Smooth muscle cell (in vitro differentiated cells): ENCODE measurements around the gene HMGCS2. TPM values are rescaled to one million over a fixed set of nuclear protein-coding genes. Genes with fewer than 3 reads are reported as not detected.
"Not testable (repeated sequence)": the region's sequence is repeated elsewhere in the genome, so short reads cannot be mapped to it uniquely, and the experiment has no call there.

ENCODE experiments used
- DNase-seq: peaks from one replicate; lab custom pipeline; 2025; ENCODE audit not compliant: unreplicated experiment; lab: John Stamatoyannopoulos, UW
- H2AFZ ChIP-seq: fragments of 200-600 bp; sonication (generic); 2 replicates; pipeline ENCODE4 v1.6.0; 2016; ENCODE audit warnings: antibody characterized with exemption, low read depth, mild to moderate bottlenecking
- H3F3A ChIP-seq: fragments of 200-600 bp; sonication (generic); 2 replicates; pipeline ENCODE4 v1.6.0; 2017; ENCODE audit warnings: antibody characterized with exemption, low read depth
- H3K27ac ChIP-seq: fragments of 200-600 bp; sonication (generic); 2 replicates; pipeline ENCODE4 v1.5.1; 2016; ENCODE audit warnings: low read depth, mild to moderate bottlenecking
- H3K27me3 ChIP-seq: fragments of 200-600 bp; sonication (generic); 2 replicates; pipeline ENCODE4 v1.6.1; 2016; ENCODE audit warnings: low read depth, mild to moderate bottlenecking
- H3K36me3 ChIP-seq: fragments of 200-600 bp; sonication (generic); 2 replicates; pipeline ENCODE4 v1.5.1; 2016; ENCODE audit warnings: low read depth
- H3K4me1 ChIP-seq: fragments of 200-600 bp; sonication (generic); 2 replicates; pipeline ENCODE4 v1.5.1; 2016; ENCODE audit warnings: low read depth
- H3K4me2 ChIP-seq: fragments of 200-600 bp; sonication (generic); 2 replicates; pipeline ENCODE4 v1.6.0; 2016; ENCODE audit warnings: mild to moderate bottlenecking
- H3K4me3 ChIP-seq: fragments of 200-600 bp; sonication (generic); 2 replicates; pipeline ENCODE4 v1.5.1; 2016; ENCODE audit warnings: mild to moderate bottlenecking
- H3K79me2 ChIP-seq: fragments of 200-600 bp; sonication (generic); 2 replicates; pipeline ENCODE4 v1.6.0; 2016; ENCODE audit warnings: low read depth, mild to moderate bottlenecking
- H3K9ac ChIP-seq: fragments of 200-600 bp; sonication (generic); 2 replicates; pipeline ENCODE4 v1.6.0; 2016; ENCODE audit warnings: low read depth
- H3K9me3 ChIP-seq: fragments of 200-600 bp; sonication (generic); replicated peaks from 2 replicates; pipeline ENCODE4 v1.5.1; 2016; ENCODE audit warnings: low read depth
- H4K20me1 ChIP-seq: fragments of 200-600 bp; sonication (generic); 2 replicates; pipeline ENCODE4 v1.6.0; 2016; ENCODE audit warnings: low read depth
- WGBS: methylation state at CpG from one replicate; pipeline ENCODE4 v1.1.7; 2016; ENCODE audit warnings: low lambda C conversion rate; 5-methylcytosine and 5-hydroxymethylcytosine counted together
- polyA plus RNA-seq: library from polyadenylated mRNA; unstranded; fragments of >200 nt; fragmentation: Nextera tagmentation; extraction: Ambion mirVana; gene quantifications from 2 replicates; pipeline ENCODE4 v1.2.1, GENCODE V29; 2016
- total RNA-seq: library from RNA; depleted of rRNA; stranded (reverse); fragments of >200 nt; gene quantifications from 2 replicates; pipeline ENCODE4 v1.2.3, GENCODE V29; 2014
- TF ChIP-seq, protein P1 (sequence below): fragments of 200-600 bp; sonication (generic); IDR thresholded peaks from 2 replicates; pipeline ENCODE4 v1.5.1; 2017; ENCODE audit warnings: borderline replicate concordance, mild to moderate bottlenecking, antibody characterized with exemption; ENCODE audit not compliant: insufficient read depth, poor library complexity, severe bottlenecking

The HMGCS2 gene
- total and polyA plus RNA-seq, 2 experiments from 2014 or later, result not detected

DNA sequence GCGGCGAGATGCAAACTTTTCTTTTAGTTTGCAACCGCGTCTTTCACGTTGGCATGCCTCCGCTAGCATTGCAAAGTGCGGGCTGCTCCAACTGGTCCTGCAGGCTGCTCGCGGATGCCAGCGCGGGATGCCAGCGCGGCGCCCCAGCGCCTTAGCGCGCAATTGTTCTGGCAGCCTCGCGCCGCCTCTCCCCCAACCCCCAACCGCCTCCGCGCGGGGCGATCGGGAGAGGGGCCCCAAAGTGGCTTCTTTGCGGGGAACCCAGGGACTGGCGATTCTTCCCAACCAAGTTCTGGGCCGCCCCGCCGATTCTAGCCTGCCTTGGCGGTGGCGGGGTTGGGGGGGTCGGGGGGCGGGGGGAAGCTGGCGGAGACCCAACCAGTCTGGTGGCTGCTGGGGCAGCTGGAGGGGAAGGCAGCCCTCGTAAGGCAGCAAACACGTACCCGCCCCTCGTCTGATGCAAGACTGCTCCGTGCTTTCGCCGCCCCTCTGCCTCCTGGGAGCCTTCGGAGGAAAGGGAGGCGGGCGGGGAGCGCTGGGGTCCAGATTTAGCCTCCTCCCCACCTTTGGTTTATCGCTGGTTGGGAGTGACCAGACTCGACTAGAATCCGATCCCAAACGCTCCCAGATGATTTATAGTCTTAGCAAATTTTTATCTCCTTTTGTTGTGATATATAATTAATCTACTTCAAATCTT lies 56.2 kb downstream of the HMGCS2 start:
- no peaks in the 10 kb centered on the region for H3K27me3 ChIP-seq
- peaks cover 44% of the 10 kb centered on the region for H3K79me2 ChIP-seq
- peak; percentile 63 for DNase-seq
- H3K4me3 ChIP-seq, result peak overlapping the region; percentile 86
- no peaks in the 10 kb centered on the region for H3K9me3 ChIP-seq
- H3K9ac ChIP-seq, result peak overlapping the region; percentile 87
- H3K4me1 ChIP-seq, result peaks cover 31% of the 10 kb centered on the region
- H3K36me3 ChIP-seq, result no peaks in the 10 kb centered on the region
- TF ChIP-seq, protein P1, sequence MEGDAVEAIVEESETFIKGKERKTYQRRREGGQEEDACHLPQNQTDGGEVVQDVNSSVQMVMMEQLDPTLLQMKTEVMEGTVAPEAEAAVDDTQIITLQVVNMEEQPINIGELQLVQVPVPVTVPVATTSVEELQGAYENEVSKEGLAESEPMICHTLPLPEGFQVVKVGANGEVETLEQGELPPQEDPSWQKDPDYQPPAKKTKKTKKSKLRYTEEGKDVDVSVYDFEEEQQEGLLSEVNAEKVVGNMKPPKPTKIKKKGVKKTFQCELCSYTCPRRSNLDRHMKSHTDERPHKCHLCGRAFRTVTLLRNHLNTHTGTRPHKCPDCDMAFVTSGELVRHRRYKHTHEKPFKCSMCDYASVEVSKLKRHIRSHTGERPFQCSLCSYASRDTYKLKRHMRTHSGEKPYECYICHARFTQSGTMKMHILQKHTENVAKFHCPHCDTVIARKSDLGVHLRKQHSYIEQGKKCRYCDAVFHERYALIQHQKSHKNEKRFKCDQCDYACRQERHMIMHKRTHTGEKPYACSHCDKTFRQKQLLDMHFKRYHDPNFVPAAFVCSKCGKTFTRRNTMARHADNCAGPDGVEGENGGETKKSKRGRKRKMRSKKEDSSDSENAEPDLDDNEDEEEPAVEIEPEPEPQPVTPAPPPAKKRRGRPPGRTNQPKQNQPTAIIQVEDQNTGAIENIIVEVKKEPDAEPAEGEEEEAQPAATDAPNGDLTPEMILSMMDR, result no peak
- H3F3A ChIP-seq, result peaks cover 11% of the 10 kb centered on the region
- H2AFZ ChIP-seq, result peak overlapping the region; percentile 77
- H3K27ac ChIP-seq, result peak overlapping the region; percentile 92
- H3K4me2 ChIP-seq, result peak overlapping the region; percentile 96
- WGBS, result 3% methylated on average over 32 of the region's 51 CpGs
- H4K20me1 ChIP-seq, result peaks cover 40% of the 10 kb centered on the region

DNA sequence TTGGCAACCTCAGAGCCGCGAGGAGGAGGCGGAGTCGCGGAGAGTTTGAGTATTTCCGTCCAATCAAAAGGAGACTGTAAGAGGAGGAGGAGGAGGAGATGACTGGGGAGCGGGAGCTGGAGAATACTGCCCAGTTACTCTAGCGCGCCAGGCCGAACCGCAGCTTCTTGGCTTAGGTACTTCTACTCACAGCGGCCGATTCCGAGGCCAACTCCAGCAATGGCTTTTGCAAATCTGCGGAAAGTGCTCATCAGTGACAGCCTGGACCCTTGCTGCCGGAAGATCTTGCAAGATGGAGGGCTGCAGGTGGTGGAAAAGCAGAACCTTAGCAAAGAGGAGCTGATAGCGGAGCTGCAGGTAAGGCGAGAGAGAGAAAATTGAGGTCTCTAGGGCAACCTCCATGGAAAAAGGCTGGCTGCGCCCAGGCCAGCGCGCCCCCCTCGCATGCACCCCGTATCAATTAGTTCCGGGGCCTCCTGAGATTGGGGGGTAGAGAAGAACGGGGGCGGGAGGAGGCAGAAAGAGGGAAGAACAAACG lies 56.8 kb downstream of the HMGCS2 start, which contains the start of gene PHGDH:
PHGDH (plus strand) TSS at position 131 of the 538 bp plus-strand sequence; CDS start at position 220, 89 bp downstream.
- Histone ChIP-seq H3K36me3 (no peaks in the 10 kb centered on the region), H3K4me3 (peak within 1 kb of the TSS; percentile 86), H3K4me2 (peak within 1 kb of the TSS; percentile 96), H3K27me3 (no peaks in the 10 kb centered on the region), H3K9ac (peak within 1 kb of the TSS; percentile 87), H3K9me3 (no peaks in the 10 kb centered on the region), H2AFZ (peak within 1 kb of the TSS; percentile 77), H3K27ac (peak within 1 kb of the TSS; percentile 92), H3K4me1 (peaks cover 31% of the 10 kb centered on the region), H4K20me1 (peaks cover 35% of the 10 kb centered on the region), H3K79me2 (peaks cover 38% of the 10 kb centered on the region), H3F3A (peaks cover 11% of the 10 kb centered on the region)
- 0% methylated on average over 25 of the region's 27 CpGs for WGBS
- peak; percentile 24 for DNase-seq
- TF ChIP-seq, protein P1, result no peak

DNA sequence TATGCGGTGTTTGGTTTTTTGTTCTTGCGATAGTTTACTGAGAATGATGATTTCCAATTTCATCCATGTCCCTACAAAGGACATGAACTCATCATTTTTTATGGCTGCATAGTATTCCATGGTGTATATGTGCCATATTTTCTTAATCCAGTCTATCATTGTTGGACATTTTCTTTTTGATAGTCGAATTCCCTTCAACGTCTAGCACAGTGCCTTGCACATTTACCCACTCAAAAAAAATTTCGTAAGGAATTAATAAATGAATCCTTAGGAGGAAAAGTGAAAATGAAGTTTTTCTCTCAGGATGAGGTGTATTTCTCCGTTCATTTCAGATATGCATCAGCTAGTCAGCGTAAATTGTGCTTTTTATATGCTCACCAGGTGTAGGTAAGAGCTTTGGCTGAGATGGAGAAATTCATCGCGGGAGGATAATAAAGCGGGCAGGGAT lies 57.3 kb downstream of the HMGCS2 start:
- Histone ChIP-seq H3F3A (peaks cover 11% of the 10 kb centered on the region), H3K4me1 (peaks cover 31% of the 10 kb centered on the region), H3K4me2 (peak overlapping the region; percentile 96), H4K20me1 (peaks cover 30% of the 10 kb centered on the region), H2AFZ (peak overlapping the region; percentile 77), H3K4me3 (peak overlapping the region; percentile 86), H3K79me2 (peaks cover 33% of the 10 kb centered on the region)
- WGBS, result 13% methylated on average over 8 of the region's 10 CpGs
- H3K27ac ChIP-seq, H3K27me3 ChIP-seq, H3K9ac ChIP-seq, DNase-seq, H3K36me3 ChIP-seq, H3K9me3 ChIP-seq: not testable (repeated sequence)

DNA sequence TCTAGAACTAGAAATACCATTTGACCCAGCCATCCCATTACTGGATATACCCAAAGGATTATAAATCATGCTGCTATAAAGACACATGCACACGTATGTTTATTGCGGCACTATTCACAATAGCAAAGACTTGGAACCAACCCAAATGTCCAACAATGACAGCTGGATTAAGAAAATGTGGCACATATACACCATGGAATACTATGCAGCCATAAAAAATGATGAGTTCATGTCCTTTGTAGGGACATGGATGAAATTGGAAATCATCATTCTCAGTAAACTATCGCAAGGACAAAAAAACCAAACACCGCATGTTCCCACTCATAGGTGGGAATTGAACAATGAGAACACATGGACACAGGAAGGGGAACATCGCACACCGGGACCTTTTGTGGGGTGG lies 62.1 kb downstream of the HMGCS2 start:
- H3F3A ChIP-seq, H3K36me3 ChIP-seq, H2AFZ ChIP-seq, H3K4me3 ChIP-seq, H3K4me1 ChIP-seq, H3K27me3 ChIP-seq, H4K20me1 ChIP-seq, H3K4me2 ChIP-seq, H3K27ac ChIP-seq, H3K9me3 ChIP-seq, DNase-seq, H3K9ac ChIP-seq, H3K79me2 ChIP-seq: not testable (repeated sequence)
- 99% methylated on average over 6 of the region's 6 CpGs for WGBS
